ENCODE measurements around the gene ATP6V0A1.
A peak's percentile ranks its signal among the peaks of the same experiment; 100 is the strongest.
"Not testable (repeated sequence)": the region's sequence is repeated elsewhere in the genome, so short reads cannot be mapped to it uniquely, and the experiment has no call there.

ATP6V0A1 gene

DNA sequence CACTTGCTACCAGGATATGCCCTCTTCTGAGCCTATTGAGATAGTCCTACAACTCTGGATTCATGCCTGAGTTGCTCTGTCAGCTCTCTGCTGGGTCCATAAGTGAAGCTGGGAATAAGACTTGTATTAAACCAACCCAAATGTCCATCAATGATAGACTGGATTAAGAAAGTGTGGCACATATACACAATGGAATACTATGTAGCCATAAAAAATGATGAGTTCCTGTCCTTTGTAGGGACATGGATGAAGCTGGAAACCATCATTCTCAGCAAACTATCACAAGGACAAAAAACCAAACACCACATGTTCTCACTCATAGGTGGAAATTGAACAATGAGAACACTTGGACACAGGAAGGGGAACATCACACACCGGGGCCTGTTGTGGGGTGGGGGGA, 19.1 kb downstream of the ATP6V0A1 start:
- not testable (repeated sequence) for DNase-seq

DNA sequence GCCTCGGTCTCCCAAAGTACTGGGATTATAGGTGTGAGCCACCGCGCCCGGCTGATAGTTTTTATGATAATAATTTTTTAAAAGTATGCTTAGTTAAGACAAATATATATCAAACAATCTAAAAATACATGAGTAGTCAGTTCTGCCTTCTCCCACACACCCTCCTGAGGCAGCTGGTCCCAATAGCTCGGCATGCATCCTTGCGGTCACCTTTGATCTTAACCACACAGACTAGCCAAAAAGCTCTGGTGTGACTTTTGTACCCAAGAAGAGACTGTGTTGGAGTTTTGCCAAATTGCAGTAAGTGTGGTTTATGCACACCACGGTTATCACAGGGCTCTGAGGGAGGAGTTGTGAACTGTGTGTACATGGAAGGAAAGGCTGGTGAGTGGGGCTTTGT, 25.6 kb downstream of the ATP6V0A1 start:
- DNase-seq, result peak; percentile 82

DNA sequence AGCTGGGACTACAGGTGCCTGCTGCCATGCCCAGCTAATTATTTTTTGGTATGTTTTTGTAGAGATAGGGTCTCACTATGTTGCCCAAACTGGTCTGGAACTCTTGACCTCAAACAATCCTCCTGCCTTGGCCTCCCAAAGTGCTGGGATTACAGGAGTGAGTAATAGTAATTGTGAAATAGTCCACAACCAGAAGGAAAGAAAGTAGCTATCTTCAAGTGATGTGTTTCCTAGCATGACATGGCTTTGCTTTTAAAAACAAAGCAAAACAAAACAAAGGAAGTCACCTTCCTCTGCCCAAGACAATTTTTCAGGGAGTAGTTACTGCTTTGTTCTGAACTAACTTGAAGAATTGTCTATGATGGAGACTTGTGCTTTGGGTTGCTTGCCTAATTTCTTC, 27.0 kb downstream of the ATP6V0A1 start:
- no peak for DNase-seq

DNA sequence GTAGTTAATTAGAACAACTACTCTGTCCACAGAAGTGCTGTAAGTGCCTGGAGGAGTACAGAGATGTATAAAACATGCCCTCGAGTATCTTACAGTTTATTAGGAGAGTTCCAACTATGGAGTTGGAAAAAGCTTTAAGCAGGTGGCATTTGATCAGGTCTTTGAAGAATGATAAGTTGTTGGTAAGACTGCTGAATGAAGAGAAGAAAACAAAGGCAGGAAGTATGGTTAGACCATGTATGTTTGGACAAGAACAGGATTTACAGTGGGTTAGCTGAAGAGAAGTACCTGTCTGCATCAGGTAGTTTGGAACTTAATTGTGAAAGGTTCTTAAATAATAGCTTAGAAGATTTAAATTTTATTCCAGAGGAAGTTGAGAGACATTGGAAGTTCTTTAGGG, 29.4 kb downstream of the ATP6V0A1 start:
- DNase-seq, result no peak

DNA sequence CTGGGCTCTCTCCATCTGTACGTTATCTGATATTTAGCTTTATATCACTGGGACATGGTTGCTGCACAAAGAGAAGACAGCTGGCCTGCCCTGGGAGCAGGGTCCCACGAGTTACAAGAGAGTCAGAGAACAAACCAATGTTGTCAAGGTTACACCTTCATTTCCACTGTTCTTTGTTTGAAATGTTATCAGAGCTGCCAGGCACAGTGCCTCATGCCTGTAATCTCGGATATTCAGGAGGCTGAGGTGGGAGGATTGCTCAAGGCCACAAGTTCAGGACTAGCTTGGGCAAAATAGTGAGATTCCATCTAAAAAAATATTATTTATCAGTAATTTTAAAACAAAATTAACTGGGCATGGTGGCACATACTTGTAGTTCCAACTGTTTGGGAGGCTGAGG, 34.6 kb downstream of the ATP6V0A1 start:
- no peak for DNase-seq

DNA sequence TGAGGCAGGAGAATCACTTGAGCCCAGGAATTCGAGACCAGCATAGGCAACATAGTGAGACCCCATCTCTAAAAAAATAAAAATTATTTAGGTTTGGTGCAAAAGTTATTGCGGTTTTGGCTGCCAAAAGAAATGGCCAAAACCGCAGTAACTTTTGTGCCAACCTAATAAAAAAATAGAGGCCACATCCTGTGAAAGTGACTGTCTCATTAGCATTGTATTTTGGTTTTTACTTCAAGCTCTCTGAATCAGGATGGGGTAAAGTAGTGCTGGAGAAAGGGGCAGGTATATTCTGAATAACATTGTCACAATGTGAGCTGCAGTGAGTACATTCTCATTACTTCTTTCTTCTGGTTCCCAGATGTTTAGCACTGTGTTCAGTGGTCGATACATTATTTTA, 36.0 kb downstream of the ATP6V0A1 start:
- no peak for DNase-seq

DNA sequence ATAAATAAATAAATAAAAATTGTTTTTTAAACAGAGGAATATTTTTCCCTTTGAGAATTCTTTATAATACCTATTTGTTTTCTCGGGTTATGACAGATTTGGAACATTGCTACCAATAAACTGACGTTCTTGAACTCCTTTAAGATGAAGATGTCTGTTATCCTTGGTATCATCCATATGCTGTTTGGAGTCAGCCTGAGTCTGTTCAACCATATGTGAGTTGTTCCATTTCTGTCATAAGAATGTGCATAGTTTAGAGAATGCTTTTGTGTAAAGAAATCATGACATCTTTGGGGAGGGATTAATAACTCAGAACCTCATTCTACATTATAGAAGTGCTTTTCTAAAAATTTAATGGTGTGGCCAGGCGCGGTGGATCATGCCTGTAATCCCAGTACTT, 40.1 kb downstream of the ATP6V0A1 start:
- DNase-seq, result no peak

DNA sequence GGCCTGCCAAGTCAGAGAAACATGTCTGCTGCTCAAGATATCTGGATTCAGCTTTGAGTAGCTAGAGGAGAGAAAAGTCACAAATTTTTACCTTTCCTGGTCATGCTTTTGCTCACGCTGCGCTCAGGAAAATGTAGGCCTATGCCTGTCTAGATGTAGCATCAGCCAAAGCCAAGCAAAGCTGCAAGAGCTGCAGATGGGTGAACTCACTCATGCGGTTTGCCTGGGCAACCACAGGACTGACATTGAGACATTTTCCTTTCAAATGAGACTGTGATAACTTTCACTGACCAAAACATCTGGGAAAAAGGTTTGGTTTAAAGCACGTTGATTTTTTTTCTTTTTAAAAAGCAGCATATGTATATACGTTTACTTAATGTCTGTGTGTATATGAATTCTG, 43.4 kb downstream of the ATP6V0A1 start:
- no peak for DNase-seq

DNA sequence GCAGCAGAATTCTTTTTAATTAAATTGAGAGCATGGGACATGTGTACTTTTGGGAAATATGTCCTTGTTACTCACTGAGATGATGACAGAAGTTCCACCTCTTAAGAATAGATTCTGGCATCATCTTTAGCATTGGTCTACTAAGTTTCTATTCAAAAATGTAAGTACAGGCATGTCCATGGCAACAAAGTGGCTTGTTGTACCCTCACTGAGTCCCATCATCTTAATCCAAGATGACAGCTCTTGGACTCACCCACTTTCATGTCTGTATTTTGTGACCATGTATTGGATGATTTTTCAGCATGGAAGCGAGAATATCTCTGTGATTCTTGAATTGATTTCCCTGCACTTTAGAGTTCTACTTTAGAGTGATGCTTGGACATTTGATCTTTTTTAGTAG, 44.2 kb downstream of the ATP6V0A1 start:
- DNase-seq, result no peak

DNA sequence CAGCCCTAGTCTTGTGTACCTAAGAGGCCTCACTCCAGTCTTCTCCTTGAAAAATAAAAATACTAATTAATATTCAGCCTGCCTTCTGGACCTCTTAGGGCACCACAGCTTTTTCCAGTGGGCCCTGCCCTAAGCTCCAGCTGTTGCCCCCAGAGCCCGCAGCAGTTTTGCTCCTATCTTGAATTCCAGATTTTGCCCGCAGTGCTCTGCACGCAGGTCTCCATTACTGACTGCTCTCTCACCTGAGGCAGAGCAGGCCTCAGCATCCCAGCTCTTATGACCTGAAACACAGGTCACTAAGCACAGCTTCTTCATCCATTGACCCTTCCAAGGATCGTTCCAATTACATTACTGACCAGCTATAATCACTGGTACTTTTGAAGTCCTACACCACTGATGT, 49.0 kb downstream of the ATP6V0A1 start:
- DNase-seq, result no peak

DNA sequence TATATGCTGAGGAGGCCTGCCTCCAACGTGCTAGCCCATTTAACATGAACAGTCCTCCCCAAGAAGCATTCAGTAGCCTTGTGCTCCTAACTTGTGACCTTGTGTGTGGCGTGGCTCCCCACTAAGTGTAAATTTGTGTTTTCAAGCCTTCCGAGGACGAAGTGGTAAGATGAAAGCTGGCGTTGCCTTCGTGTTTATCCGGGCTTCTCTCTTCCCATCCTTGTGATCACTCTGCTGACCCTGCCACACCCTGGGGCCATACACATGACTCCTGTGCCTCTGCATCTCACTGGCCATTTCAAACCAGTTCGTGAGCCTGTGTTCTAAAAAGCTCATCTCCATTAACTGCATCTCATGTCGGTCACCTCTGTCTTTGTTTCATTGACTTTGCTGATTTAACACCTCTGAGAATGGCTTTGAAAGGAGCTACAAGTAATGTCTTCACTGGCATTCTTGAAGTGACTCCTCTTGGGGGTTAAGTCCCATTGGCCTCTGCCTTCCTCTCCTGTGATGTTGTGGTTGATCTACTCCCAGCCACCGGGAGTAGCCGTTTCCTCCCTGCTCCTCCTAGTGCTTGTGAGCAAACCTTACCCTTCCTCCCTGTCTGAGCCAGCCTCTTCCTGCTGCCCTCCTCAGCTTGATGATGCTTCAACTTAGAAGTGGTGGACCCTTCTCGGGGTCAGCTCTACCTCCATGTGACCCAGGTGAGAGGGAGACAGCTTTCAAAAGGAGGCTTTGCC, 49.9 kb downstream of the ATP6V0A1 start:
- no peak for DNase-seq

DNA sequence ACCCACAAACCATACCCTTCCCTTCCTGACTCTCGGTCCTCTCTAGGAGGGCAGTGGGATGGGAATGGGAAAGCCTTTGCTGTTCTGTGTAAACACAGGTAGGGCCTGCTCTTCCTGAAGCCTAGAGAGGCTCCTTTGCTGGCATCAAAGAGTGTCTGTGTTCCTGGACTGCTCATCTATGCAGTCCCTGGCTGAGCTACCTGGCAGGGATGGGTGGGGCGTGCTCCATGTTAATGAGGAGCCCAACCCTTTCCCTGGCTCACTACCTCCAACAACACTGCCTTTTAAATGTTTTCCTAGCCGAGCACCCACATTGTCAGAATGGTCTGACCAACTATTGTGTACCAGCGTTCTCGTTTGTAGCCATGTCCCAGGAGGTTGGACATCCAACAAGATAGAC, 50.7 kb downstream of the ATP6V0A1 start:
- DNase-seq, result no peak

DNA sequence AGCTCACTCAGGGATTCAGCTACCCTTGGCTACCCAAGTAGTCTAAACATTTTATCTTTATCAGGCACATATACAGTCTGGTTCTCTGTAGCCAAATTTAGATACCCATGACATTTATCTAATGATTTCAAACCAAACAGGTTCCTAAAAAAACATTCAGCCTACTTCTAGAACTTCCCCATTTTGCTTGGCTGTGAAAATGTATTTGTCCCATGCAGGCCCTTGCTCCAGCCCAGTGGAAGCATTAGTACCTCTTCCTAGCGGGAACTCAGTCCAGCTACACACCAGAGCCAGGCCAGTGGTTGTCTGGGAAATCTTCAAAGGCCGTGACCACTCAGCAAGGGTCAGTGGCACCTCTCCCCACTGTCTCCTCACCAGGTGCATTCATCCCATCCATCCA, 51.2 kb downstream of the ATP6V0A1 start:
- DNase-seq, result no peak

DNA sequence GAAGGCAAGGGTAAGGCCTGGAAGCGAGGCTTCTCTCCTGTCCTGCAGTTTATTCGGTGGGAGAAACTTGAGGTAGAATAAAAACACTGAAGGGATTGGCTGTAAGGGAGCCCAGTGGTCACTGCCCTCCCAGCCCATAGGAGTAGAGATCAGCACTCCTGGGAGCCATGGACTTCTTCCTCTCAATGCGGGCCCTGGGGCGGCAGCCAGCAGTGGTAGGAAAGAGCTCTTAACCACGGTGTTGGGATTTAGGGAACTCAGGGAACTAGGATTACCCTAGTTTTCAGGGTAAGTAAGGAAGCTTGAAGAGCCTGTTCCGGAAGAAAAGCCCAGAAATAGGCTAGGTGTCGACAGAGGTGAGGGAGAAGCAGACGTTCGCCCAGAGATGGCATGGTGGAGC, 53.6 kb downstream of the ATP6V0A1 start:
- no peak for DNase-seq

DNA sequence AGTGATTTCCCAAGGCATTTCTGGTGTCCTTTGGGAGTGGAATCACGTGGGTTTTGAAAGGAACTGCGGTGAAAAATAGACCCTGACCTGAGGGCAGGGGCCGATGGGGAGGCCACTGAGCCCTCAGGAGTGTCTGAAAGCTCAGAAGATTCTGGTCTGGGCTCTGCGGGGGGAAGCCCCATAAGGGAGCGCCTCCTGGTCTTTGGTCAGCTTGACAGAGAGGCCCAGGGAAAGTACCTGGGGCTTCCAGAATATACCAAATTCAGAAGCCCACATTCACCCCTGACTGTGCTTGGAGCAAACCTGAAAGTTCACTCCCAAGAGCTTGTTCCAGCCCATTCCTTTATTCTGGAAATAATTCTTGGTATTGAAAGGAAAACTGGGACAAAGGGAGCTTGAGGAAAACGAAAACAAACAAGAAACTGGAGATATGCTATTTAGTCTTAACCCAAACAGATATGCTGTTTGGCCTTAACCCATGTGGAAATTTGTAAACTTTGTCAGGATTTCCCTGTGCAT, 54.1 kb downstream of the ATP6V0A1 start:
- no peak for DNase-seq

DNA sequence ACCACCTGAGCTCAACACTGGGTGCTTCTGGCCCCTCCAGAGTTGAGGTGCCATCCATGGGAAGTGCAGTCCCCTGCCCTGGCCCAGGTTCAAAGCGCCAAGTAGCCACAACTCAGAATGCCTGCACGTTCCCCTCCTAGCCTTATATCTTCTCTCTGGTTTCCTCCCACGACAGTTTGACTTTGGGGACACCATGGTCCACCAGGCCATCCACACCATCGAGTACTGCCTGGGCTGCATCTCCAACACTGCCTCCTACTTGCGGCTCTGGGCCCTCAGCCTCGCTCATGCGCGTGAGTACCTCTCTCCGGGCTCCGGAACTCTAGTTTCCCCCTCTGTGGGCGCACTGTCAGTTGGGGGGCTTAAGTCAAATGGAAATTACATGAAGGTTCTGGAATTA, 55.0 kb downstream of the ATP6V0A1 start:
- DNase-seq, result no peak

DNA sequence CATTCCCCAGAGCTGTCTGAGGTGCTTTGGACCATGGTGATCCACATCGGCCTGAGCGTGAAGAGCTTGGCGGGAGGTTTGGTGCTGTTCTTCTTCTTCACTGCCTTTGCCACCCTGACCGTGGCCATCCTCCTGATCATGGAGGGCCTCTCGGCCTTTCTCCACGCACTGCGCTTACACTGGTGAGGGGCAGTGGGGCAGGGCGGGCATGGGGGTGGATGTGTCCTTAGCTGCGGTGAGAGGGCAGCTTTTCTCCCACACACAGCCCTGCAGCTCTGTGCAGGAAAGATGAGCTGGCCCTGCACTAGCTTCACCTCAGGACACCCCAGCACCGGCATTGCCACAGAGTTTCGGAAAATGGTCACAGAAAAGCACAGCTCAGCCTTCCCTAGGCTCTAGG, 55.6 kb downstream of the ATP6V0A1 start:
- no peak for DNase-seq

DNA sequence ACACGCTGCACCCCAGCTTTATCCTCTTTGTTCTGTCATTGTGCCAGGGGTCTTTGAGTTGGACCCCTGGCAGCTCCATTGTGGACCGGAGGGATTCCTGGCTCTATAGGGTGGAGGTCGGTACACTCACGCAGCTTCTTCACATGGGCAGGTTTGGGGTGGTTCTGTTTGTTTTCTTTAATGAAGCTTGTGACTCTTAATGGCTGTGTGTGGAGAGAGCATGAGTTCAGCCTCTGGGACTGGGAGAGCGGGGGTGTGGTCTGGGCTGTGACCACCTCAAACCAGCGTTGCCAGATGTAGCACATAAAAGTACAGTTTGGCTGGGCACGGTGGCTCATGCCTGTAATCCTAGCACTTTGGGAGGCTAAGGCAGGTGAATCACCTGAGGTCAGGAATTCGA, 56.2 kb downstream of the ATP6V0A1 start:
- DNase-seq, result no peak

DNA sequence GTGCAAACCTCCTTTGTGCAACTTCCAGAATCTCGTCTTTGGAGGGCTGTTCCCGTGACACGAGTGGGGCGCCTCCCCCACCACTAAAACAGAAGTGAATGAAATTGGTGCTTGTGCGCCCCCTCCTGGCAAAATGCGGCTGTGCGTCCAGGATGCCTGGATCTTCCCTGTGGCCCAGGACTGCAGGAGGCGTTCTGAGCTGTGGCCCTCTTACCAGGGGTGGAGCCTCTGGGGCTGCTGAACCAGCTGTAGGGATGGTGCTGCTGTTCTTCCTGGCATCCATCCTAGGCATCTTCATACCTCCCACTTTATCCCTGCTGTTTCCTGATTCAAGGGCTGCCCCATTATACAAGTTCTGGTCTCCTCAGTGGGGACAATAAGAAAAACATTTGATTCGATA, 58.8 kb downstream of the ATP6V0A1 start:
- peak; percentile 90 for DNase-seq

DNA sequence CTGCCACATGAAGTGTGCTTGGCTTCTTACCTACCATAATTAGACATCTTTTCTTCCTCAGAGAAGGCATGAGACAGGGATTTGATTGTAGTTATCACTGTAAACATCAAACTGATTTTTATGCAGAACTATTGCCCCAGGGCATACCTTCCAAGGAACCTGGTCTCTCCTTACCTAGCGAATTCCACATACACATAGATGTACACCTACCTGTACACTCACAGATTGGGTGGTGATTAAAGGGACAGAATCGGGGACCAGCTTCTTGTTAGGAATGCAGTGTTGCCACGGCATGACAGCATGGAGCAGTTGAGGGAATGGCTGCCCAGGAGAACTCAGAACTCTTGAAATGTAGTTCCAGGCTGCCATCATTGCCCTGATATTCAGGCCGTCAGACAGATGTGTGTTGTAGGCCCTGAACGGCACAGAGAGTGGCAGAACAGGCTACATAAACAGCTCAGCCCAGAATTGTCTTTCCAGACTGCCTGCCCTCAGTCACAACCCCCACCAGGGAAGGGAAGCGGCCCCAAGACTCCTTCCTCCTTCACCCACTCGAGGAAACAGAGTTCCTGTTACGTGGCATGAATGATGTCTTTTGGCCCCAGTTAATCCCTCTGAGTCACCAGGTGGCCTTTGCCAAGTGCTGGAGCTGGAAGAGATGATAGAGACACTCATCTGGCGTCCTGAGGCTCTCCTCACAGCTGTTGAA, 59.5 kb downstream of the ATP6V0A1 start:
- DNase-seq, result no peak

DNA sequence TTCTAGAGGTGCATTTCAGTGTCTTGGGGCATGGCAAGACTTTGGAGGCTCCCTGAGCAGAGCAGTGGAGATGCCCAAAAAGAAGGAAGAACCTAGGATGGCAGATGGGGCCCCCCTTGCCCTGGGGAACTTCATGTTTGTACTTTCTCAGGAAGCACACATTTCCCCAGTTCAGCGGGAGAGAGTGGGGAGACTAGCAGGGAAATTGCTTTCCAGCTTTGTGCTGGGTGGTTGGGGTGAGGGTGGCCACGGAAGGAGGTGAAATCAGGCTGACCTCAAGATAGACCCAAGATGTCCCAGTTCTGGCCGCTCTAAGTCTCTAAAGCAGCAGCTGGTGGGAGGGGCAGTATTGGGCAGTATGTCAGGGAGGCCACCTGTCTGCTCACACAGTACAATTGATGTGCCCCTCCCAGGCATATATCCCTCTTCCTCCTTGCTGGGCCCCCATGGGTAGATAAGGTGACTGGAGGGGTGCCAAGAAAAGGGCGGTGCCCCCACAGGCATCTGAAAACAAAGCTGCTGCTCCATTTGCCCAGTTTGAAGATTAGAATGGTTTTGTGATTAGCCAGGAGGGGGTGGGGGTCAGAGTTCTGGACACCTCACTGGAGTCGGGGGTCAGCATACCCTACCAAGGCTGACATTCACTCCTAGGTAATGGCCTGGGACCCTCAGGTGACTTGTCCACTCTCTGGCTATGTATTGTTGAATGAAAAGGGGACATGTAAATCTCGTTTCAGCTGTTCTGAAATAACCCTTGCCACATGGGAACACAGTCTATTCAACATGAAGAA, 60.3 kb downstream of the ATP6V0A1 start:
- no peak for DNase-seq

DNA sequence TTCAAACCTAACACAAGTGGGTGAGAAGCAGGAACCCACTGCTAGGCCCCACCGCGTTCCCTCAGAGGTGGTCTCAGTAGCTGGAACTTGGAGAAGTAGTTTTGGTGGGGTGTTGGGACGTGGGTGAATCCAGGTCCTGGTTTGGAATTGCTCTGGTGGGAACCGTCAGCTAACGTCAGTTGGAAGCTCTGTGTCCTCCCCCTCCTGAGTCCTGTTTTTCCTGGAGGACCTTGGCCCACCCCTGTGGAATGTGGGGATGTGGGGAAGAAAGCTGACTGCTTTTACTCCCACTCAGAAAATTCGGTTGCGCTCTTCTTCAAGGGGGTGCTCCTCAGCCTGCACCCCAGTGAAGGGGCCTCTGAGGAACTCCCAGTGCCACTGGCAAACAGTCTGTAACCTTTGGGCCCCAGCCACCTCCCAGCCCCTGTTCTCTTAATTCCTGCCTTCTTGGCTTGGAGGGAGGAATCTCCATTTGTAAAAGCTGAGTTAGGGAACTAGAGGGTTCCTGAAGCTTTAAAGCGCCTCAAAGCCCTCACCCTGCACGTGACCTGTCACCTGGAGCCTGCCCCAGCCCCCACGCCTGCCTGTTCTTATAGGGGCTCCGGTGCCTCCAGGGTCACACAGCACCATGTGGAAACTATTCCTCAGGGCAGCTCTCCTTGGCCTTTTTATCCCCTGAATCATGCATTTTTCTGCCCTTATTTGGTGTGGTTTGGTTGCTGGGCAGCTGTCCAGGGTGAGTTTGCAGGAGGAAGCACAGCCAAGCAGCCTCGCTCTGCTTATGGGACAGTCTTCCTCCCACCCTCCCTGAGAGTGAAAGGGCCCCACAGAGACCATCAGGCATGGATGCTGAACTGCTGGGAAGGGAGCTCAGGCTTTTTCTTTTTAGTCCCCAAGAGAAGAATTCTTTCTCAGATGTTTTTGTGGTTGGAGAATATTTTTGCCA, 61.1 kb downstream of the ATP6V0A1 start:
- no peak for DNase-seq

DNA sequence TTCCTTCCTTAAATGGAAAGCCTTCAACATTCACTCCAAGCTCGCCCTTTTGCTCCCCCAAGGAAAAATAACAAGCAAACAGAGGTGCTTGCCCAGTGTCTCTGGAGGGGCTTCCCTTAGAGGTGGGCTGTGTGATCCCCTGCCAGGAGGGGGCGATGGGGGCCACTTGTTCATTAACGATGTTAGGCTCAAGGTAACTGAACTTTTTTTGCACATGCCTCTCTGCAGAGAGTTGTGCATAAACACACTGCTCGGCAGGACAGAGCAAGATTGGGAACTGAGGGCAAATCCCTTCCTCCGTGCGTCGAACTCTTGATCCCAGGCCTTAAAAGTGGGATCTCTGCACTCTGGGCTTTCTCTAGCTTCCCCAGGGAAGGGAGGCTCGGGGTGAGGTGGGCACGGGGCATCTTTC, 61.9 kb downstream of the ATP6V0A1 start:
- DNase-seq, result peak; percentile 46
